ENCODE data around the gene FXYD4.

DNA sequence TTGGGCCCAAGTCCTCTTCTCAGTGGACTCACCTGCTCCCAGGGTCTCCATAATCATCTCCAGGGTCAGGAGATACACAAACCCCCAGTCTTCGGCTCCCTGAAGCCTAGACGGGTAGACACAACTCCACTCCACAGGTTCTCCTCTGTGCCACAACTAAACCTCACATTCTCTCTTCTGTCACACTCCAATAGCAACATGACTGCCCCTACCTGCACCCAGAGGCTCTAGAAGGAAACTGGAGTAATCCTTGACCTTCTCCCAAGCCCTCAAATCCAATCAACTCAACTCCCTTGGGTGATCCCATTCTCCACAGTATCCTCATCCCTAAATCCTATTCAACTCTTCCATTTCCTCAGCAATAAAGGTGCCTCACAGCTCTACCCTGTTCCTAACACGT lies 21.3 kb downstream of the FXYD4 start:
- TF ChIP-seq, protein P1, sequence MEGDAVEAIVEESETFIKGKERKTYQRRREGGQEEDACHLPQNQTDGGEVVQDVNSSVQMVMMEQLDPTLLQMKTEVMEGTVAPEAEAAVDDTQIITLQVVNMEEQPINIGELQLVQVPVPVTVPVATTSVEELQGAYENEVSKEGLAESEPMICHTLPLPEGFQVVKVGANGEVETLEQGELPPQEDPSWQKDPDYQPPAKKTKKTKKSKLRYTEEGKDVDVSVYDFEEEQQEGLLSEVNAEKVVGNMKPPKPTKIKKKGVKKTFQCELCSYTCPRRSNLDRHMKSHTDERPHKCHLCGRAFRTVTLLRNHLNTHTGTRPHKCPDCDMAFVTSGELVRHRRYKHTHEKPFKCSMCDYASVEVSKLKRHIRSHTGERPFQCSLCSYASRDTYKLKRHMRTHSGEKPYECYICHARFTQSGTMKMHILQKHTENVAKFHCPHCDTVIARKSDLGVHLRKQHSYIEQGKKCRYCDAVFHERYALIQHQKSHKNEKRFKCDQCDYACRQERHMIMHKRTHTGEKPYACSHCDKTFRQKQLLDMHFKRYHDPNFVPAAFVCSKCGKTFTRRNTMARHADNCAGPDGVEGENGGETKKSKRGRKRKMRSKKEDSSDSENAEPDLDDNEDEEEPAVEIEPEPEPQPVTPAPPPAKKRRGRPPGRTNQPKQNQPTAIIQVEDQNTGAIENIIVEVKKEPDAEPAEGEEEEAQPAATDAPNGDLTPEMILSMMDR (conservative IDR thresholded peaks at IDR 0.05 in 1 of 2, IDR thresholded peaks at IDR 0.05 in 1 of 2; ENCODE audit: extremely low read depth in 1 of 2, insufficient read depth in 1 of 2, low read depth in 1 of 2, low read length in 2 of 2) = no peak
- TF ChIP-seq EZH2 (IDR thresholded peaks at IDR 0.05; ENCODE audit: borderline replicate concordance, low read length) = no peak

Data from mammary epithelial cell (primary cell).